Fibroblast of lung (primary cell): Measurements from ENCODE around the gene FAM120C. TPM values are rescaled to one million over a fixed set of nuclear protein-coding genes. Genes with fewer than 3 reads are reported as not detected.

ENCODE experiments used
- DNase-seq, 2 donors: peaks; one replicate each; pipeline versions ENCODE4 v3.0.0 to v3.0.0-alpha.2; 2010; ENCODE audit warnings: low read depth in 2 of 2
- H2AFZ ChIP-seq: 2 replicates; pipeline ENCODE4 v1.5.1; 2012; ENCODE audit warnings: low read length, control low read depth, inconsistent platforms
- H3K27ac ChIP-seq: 2 replicates; pipeline ENCODE4 v1.5.1; 2011; ENCODE audit warnings: low read length, control low read depth; ENCODE audit not compliant: insufficient read depth
- H3K27me3 ChIP-seq: 2 replicates; pipeline ENCODE4 v1.5.1; 2011; ENCODE audit warnings: mild to moderate bottlenecking, low read length; ENCODE audit not compliant: control insufficient read depth, insufficient read depth
- H3K36me3 ChIP-seq: 2 replicates; pipeline ENCODE4 v1.5.1; 2011; ENCODE audit warnings: low read length; ENCODE audit not compliant: control insufficient read depth, insufficient read depth
- H3K4me1 ChIP-seq: 2 replicates; pipeline ENCODE4 v1.5.1; 2011; ENCODE audit warnings: low read length; ENCODE audit not compliant: control insufficient read depth, insufficient read depth; ENCODE audit errors: extremely low read depth
- H3K4me2 ChIP-seq: 2 replicates; pipeline ENCODE4 v1.5.1; 2011; ENCODE audit warnings: low read length, control low read depth; ENCODE audit not compliant: insufficient read depth; ENCODE audit errors: extremely low read depth
- H3K4me3 ChIP-seq, 4 experiments: fragments of 200-600 bp in 1 of 4; sonication (generic) in 1 of 4; replicated peaks in 1 of 4; 2 replicates each; pipeline ENCODE4 v1.5.1; 2011 to 2016; ENCODE audit warnings: low read length in 4 of 4, low read depth in 3 of 4, mild to moderate bottlenecking in 3 of 4, control low read depth in 2 of 4, inconsistent platforms in 1 of 4, mixed read lengths in 1 of 4; ENCODE audit not compliant: insufficient read depth in 1 of 4; ENCODE audit errors: control extremely low read depth in 1 of 4
- H3K79me2 ChIP-seq: 2 replicates; pipeline ENCODE4 v1.5.1; 2012; ENCODE audit warnings: mild to moderate bottlenecking, low read length, inconsistent platforms; ENCODE audit not compliant: control insufficient read depth, insufficient read depth
- H3K9ac ChIP-seq: 2 replicates; pipeline ENCODE4 v1.5.1; 2011; ENCODE audit warnings: mild to moderate bottlenecking, low read length, control low read depth; ENCODE audit not compliant: insufficient read depth
- H3K9me3 ChIP-seq: 2 replicates; pipeline ENCODE4 v1.5.1; 2012; ENCODE audit warnings: low read depth, low read length; ENCODE audit not compliant: control insufficient read depth, insufficient read depth
- H4K20me1 ChIP-seq: 2 replicates; pipeline ENCODE4 v1.5.1; 2011; ENCODE audit warnings: low read length; ENCODE audit not compliant: control insufficient read depth, insufficient read depth; ENCODE audit errors: extremely low read depth
- CTCF ChIP-seq, 2 donors: IDR thresholded peaks in 1 of 2; conservative IDR thresholded peaks in 1 of 2; 1 replicate in 1 of 2; 2 replicates in 1 of 2; pipeline ENCODE4 v1.5.1; 2011 to 2012; ENCODE audit warnings: low read length in 2 of 2, control low read depth in 1 of 2, inconsistent platforms in 1 of 2, low read depth in 1 of 2, mild to moderate bottlenecking in 1 of 2
- EZH2 ChIP-seq: IDR thresholded peaks from 2 replicates; pipeline ENCODE4 v1.5.1; 2012; ENCODE audit warnings: low read length, control low read depth, mild to moderate bottlenecking; ENCODE audit errors: missing control alignments
- polyA plus RNA-seq, 2 donors: library from polyadenylated mRNA; depleted of rRNA in 1 of 2; stranded (reverse) in 1 of 2; unstranded in 1 of 2; fragments of >200 nt; gene quantifications; 2 replicates each; pipeline ENCODE4 v1.2.1, GENCODE V29; 2011 to 2012; ENCODE audit warnings: missing spikeins in 1 of 2
- total RNA-seq: library from RNA; depleted of rRNA; stranded (reverse); fragments of >200 nt; gene quantifications from 2 replicates; pipeline ENCODE4 v1.2.1, GENCODE V29; 2014

The FAM120C gene
- total and polyA plus RNA-seq, 2 donors (not counting 1 experiment from before 2014, with no cell fraction given): 4.8 to 6.9 TPM

GRCh38 chrX:54064564-54064963, 118.5 kb downstream of the FAM120C start:
- Histone ChIP-seq H3K36me3 (no peaks in the 10 kb centered on the region), H3K4me2 (no peak overlapping the region), H4K20me1 (no peaks in the 10 kb centered on the region), H3K79me2 (no peaks in the 10 kb centered on the region), H3K27me3 (no peaks in the 10 kb centered on the region), H2AFZ (no peak overlapping the region), H3K9me3 (no peaks in the 10 kb centered on the region), H3K4me1 (no peaks in the 10 kb centered on the region), H3K9ac (no peak overlapping the region), H3K4me3 (no peak overlapping the region), H3K27ac (no peak overlapping the region)
- DNase-seq: no peak
- TF ChIP-seq EZH2 (no peak), CTCF (conservative IDR thresholded peaks at IDR 0.05 in 1 of 2, IDR thresholded peaks at IDR 0.05 in 1 of 2; ENCODE audit: low read depth in 1 of 2, low read length in 2 of 2) (no peak)

GRCh38 chrX:54063361-54063760, 119.7 kb downstream of the FAM120C start:
- no peak overlapping the region for H3K9ac ChIP-seq
- H3K36me3 ChIP-seq: no peaks in the 10 kb centered on the region
- H3K9me3 ChIP-seq: no peaks in the 10 kb centered on the region
- no peaks in the 10 kb centered on the region for H4K20me1 ChIP-seq
- no peak overlapping the region for H3K27ac ChIP-seq
- DNase-seq: peak in 1 of 2 donors; percentile 29
- no peaks in the 10 kb centered on the region for H3K27me3 ChIP-seq
- no peak overlapping the region for H3K4me3 ChIP-seq
- no peak for TF ChIP-seq CTCF (conservative IDR thresholded peaks at IDR 0.05 in 1 of 2, IDR thresholded peaks at IDR 0.05 in 1 of 2; ENCODE audit: low read depth in 1 of 2, low read length in 2 of 2)
- no peak for TF ChIP-seq EZH2
- H3K4me2 ChIP-seq: no peak overlapping the region
- no peak overlapping the region for H2AFZ ChIP-seq
- H3K79me2 ChIP-seq: no peaks in the 10 kb centered on the region
- no peaks in the 10 kb centered on the region for H3K4me1 ChIP-seq

GRCh38 chrX:54049801-54050200, 133.3 kb downstream of the FAM120C start:
- TF ChIP-seq EZH2 (no peak), CTCF (conservative IDR thresholded peaks at IDR 0.05 in 1 of 2, IDR thresholded peaks at IDR 0.05 in 1 of 2; ENCODE audit: low read depth in 1 of 2, low read length in 2 of 2) (no peak)
- Histone ChIP-seq H3K9me3 (no peaks in the 10 kb centered on the region), H3K4me2 (no peak overlapping the region), H2AFZ (no peak overlapping the region), H3K9ac (no peak overlapping the region), H3K27me3 (no peaks in the 10 kb centered on the region), H3K79me2 (no peaks in the 10 kb centered on the region), H4K20me1 (no peaks in the 10 kb centered on the region), H3K27ac (no peak overlapping the region), H3K36me3 (no peaks in the 10 kb centered on the region), H3K4me1 (no peaks in the 10 kb centered on the region), H3K4me3 (no peak overlapping the region)
- DNase-seq: no peak
